GM18507 (cell line): ENCODE data around the gene CCDC149.

Source experiments
- DNase-seq: peaks from one replicate; pipeline ENCODE4 v3.0.0; 2011; ENCODE audit warnings: low read depth; ENCODE audit not compliant: insufficient read length; ENCODE audit errors: extremely low spot score
- FAIRE-seq: peaks from 2 replicates; lab custom pipeline; 2011; peaks lifted over from hg19 to GRCh38; lab: Jason Lieb, UNC

Gene CCDC149

GRCh38 chr4:24850674-24851073, 62.2 kb downstream of the CCDC149 start:
- FAIRE-seq, result no peak
- no peak for DNase-seq

GRCh38 chr4:24849756-24850155, 63.1 kb downstream of the CCDC149 start:
- FAIRE-seq (no peak), DNase-seq (no peak)

- DNase-seq, result no peak
- no peak for FAIRE-seq
Observed at GRCh38 chr4:24849351-24849750, 63.5 kb downstream of the CCDC149 start.

- DNase-seq, result no peak
- FAIRE-seq, result no peak
Observed at GRCh38 chr4:24846716-24847115, 66.1 kb downstream of the CCDC149 start.

GRCh38 chr4:24845902-24846301, 66.9 kb downstream of the CCDC149 start:
- DNase-seq (no peak), FAIRE-seq (no peak)

- DNase-seq (no peak), FAIRE-seq (no peak)
Observed at GRCh38 chr4:24845132-24845531, 67.7 kb downstream of the CCDC149 start.

GRCh38 chr4:24843096-24843495, 69.7 kb downstream of the CCDC149 start:
- DNase-seq (no peak), FAIRE-seq (no peak)

GRCh38 chr4:24842356-24842755, 70.5 kb downstream of the CCDC149 start:
- FAIRE-seq, result no peak

GRCh38 chr4:24840826-24841543, 71.9 kb downstream of the CCDC149 start:
- FAIRE-seq (no peak), DNase-seq (no peak)

More at GRCh38 chr4:24842356-24842755, 70.5 kb downstream of the CCDC149 start:
- DNase-seq, result no peak

- no peak for FAIRE-seq
- DNase-seq, result no peak
Observed at GRCh38 chr4:24840362-24840761, 72.5 kb downstream of the CCDC149 start.

- FAIRE-seq, result no peak
- DNase-seq, result no peak
Observed at GRCh38 chr4:24837781-24838180, 75.1 kb downstream of the CCDC149 start.

- DNase-seq (no peak), FAIRE-seq (no peak)
Observed at GRCh38 chr4:24837336-24837735, 75.5 kb downstream of the CCDC149 start.

GRCh38 chr4:24836661-24837242, 76.1 kb downstream of the CCDC149 start:
- DNase-seq (no peak), FAIRE-seq (no peak)

- no peak for FAIRE-seq
- no peak for DNase-seq
Observed at GRCh38 chr4:24835696-24836095, 77.1 kb downstream of the CCDC149 start.

GRCh38 chr4:24831637-24832036, 81.2 kb downstream of the CCDC149 start:
- FAIRE-seq, result peak; percentile 15
- no peak for DNase-seq

GRCh38 chr4:24824720-24825119, 88.1 kb downstream of the CCDC149 start:
- DNase-seq, result no peak
- FAIRE-seq, result no peak

- DNase-seq, result no peak
- FAIRE-seq, result no peak
Observed at GRCh38 chr4:24820541-24820940, 92.3 kb downstream of the CCDC149 start.

GRCh38 chr4:24816797-24817196, 96.0 kb downstream of the CCDC149 start:
- no peak for FAIRE-seq
- no peak for DNase-seq

- FAIRE-seq, result no peak
- no peak for DNase-seq
Observed at GRCh38 chr4:24813732-24814131, 99.1 kb downstream of the CCDC149 start.

- FAIRE-seq (no peak), DNase-seq (no peak)
Observed at GRCh38 chr4:24810871-24811631, 101.8 kb downstream of the CCDC149 start.
